Vagina (tissue), 2 donors: ENCODE data around the gene PRAMEF13. TPM values are rescaled to one million over a fixed set of nuclear protein-coding genes. Genes with fewer than 3 reads are reported as not detected.
"Not testable (repeated sequence)": the region's sequence is repeated elsewhere in the genome, so short reads cannot be mapped to it uniquely, and the experiment has no call there.

Experiments
- DNase-seq, 2 donors: peaks; one replicate each; pipeline ENCODE4 v3.0.0-alpha.2; 2017; ENCODE audit errors: extremely low spot score in 2 of 2
- H3K27ac ChIP-seq: fragments of 200-600 bp; sonication (generic); one replicate; pipeline ENCODE4 v1.5.1; 2019
- H3K27me3 ChIP-seq: fragments of 200-600 bp; sonication (generic); one replicate; pipeline ENCODE4 v1.5.1; 2019
- H3K36me3 ChIP-seq, 2 donors: fragments of 200-600 bp; sonication (generic); one replicate each; pipeline ENCODE4 v1.5.1; 2017 to 2019
- H3K4me1 ChIP-seq: fragments of 200-600 bp; sonication (generic); one replicate; pipeline ENCODE4 v1.5.1; 2019
- H3K4me3 ChIP-seq, 2 donors: fragments of 200-600 bp; sonication (generic); 1 replicate in 1 of 2; 2 replicates in 1 of 2; pipeline ENCODE4 v1.5.1; 2016 to 2019
- H3K9me3 ChIP-seq: fragments of 200-600 bp; sonication (generic); one replicate; pipeline ENCODE4 v1.5.1; 2019
- intact Hi-C: fragments of 100-400 bp; cut with DNase I; formaldehyde crosslinking; loops from one replicate; pipeline ENCODE4 v1.15.1; 2023
- total RNA-seq: library from RNA; depleted of rRNA; stranded (reverse); fragments of >200 nt; gene quantifications from one replicate; pipeline ENCODE4 v1.2.3, GENCODE V29; 2016

PRAMEF13 gene, protein sequence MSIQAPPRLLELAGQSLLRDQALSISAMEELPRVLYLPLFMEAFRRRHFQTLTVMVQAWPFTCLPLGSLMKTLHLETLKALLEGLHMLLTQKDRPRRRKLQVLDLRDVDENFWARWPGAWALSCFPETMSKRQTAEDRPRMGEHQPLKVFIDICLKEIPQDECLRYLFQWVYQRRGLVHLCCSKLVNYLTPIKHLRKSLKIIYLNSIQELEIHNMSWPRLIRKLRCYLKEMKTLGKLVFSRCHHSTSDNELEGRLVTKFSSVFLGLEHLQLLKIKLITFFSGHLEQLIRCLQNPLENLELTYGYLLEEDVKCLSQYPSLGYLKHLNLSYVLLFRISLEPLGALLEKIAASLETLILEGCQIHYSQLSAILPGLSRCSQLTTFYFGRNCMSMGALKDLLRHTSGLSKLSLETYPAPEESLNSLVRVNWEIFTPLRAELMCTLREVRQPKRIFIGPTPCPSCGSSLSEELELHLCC
- not detected for total RNA-seq

DNA sequence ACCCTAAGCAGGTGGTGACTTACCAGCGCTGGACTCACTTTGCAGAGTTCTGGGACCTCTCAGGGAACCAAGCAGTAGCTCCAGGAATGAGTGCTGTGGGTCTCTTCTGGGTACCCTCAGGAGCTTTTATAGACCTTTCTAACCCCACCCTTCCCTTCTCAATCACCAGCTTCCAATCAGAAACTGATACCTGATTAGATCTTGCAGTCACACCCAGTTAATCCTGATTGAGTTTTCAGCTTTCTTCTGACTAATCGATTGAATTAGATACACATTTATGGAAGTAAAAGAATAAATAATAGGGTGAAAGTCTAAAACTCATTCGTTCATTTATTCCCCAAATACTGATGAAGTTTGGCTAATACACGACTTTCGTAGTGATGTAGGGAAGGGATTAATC lies at the start of gene PRAMEF13:
Gene PRAMEF13, minus strand, starts transcription at position 101 of the 400 bp plus-strand sequence. CDS start 1,820 bp downstream, outside the sequence.
- H3K4me1 ChIP-seq, DNase-seq, H3K9me3 ChIP-seq, H3K4me3 ChIP-seq, H3K27me3 ChIP-seq, H3K27ac ChIP-seq, intact Hi-C loops, H3K36me3 ChIP-seq: not testable (repeated sequence)

DNA sequence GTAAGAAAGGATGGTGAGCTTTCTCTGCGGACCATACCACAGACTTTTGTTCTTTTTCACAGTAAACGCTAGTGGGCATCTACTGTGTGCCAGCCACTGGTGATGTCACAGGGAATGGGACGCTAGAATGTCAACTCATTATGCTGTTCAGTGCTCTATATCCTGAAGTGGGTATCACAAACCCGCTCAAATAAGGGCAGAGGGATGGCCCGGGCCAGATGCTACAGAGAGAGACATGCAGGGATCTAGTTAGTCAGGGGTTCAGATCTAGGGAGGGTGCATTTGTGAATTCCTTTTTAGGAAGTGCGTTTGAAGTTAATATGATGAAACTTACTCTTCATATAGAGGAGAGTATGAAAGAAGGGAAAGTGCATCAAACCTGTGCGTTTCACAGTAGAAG lies 45.9 kb upstream of the PRAMEF13 start:
- H3K36me3 ChIP-seq, H3K27me3 ChIP-seq, H3K9me3 ChIP-seq, H3K4me3 ChIP-seq, H3K27ac ChIP-seq, H3K4me1 ChIP-seq, intact Hi-C loops, DNase-seq: not testable (repeated sequence)

DNA sequence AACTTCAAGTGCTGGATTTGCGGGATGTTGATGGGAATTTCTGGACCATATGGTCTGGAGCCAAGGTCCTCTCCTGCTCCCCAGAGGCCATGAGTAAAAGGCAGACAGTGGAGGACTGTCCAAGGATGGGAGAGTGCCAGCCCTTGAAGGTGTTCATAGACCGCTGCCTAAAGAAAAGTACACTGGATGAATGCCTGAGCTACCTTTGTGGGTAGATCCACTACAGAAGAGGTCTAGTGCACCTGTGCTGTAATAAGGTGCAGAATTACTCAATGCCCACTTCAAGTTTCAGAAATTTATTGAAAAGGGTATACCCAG lies 45.3 kb upstream of the PRAMEF13 start:
- H3K36me3 ChIP-seq, intact Hi-C loops, DNase-seq, H3K27ac ChIP-seq, H3K4me3 ChIP-seq, H3K27me3 ChIP-seq, H3K4me1 ChIP-seq, H3K9me3 ChIP-seq: not testable (repeated sequence)

DNA sequence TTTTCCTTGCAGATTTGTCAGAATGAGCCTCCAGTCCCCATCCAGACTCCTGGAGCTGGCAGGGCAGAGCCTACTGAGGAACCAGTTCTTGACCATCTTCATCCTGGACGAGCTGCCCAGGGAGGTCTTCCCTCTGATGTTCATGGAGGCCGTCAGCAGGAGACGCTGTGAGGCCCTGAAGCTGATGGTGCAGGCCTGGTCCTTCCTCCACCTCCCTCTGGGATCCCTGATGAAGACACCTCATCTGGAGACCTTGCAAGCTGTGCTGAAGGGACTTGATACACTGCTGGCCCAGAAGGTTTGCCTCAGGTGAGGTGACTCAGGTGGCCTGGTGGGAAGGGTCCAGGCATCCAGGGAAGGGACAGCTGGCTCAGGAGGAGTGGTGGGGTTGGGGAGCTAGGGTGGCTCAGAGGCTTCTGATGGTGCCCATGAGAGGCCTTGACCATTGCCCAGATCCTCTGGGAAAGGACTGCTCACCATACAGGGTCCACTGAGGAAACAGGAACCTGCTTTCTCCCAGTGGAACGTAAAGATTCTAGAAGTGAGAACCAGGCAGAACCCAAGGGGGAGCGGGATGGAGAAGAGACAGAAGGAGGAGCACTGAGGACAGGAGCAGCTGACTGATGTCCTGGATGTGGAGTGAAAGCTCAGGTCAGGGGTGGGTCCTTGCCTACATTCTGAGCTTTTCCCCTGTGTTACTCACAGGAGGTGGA lies 44.8 kb upstream of the PRAMEF13 start:
- H3K27ac ChIP-seq, DNase-seq, intact Hi-C loops, H3K9me3 ChIP-seq, H3K4me3 ChIP-seq, H3K27me3 ChIP-seq, H3K4me1 ChIP-seq, H3K36me3 ChIP-seq: not testable (repeated sequence)

DNA sequence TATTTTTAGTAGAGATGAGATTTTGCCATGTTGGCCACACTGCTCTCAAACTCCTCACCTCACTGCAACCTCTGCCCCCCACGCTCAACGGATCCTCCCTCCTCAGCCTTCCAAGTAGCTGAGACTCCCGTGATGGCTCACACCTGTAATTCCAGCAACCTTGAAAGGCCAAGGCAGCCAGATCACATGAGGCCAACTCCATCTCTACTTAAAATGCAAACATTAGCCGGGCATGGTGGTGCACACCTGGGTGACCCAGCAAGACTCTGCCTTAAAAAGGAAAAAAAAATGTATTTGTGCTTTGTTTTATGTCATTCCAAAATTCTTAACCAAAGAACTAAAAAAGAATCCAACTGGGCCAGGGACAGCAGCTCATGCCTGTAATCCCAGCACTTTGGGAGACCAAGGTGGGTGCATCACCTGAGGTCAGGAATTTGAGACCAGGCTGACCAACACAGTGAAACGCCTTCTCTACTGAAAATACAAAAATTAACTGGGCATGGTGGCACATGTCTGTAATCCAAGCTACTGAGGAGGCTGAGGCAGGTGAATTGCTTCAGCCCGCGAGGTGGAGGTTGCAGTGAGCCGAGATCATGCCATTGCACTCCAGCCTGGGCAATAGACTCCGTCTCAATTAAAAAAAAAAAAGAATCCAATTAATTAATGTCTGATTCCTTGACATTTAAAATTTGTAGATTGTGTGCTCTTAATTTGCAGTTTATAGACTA lies 42.5 kb upstream of the PRAMEF13 start:
- H3K27ac ChIP-seq, H3K9me3 ChIP-seq, intact Hi-C loops, H3K4me3 ChIP-seq, H3K36me3 ChIP-seq, H3K27me3 ChIP-seq, H3K4me1 ChIP-seq, DNase-seq: not testable (repeated sequence)

DNA sequence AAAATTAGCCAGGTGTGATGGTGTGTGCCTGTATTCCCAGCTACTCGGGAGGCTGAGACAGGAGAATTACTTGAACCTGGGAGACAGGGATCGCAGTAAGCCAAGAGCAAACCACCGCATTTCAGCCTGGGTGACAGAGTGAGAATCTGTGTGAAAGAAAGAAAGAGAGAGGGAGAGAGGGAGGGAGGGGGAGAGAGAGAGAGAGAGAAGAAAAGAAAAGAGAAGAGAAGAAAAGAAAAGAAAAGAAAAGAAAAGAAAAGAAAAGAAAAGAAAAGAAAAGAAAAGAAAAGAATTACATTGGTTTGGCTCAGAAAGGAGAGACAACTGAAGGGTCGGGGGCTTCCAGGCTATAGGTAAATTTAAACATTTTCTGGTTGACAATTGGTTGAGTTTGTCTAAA lies 38.4 kb upstream of the PRAMEF13 start:
- DNase-seq, H3K9me3 ChIP-seq, intact Hi-C loops: not testable (repeated sequence)

DNA sequence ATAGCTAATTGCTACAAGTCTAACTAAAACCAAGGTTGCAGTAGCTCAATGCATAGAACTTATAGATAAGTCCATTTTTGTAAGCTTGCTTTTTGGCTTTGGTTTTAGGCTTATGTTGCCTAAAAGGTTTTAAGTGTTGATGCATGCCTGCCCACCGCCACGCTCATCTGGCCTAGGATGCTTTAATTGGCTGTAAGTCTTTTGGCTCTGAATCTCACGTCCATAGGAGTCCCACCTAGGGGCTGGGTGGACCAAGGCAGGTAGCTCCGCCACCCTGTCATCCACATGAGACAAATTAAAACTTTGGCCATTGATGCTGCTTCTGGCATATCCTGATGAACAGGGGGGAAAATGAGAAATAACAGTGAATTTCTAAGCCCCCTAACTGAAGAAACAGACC lies 36.4 kb upstream of the PRAMEF13 start:
- DNase-seq, H3K4me1 ChIP-seq, intact Hi-C loops, H3K27ac ChIP-seq, H3K27me3 ChIP-seq, H3K36me3 ChIP-seq, H3K9me3 ChIP-seq, H3K4me3 ChIP-seq: not testable (repeated sequence)

More for the DNA sequence above, 38.4 kb upstream of the PRAMEF13 start:
- H3K36me3 ChIP-seq, H3K27me3 ChIP-seq, H3K4me3 ChIP-seq, H3K27ac ChIP-seq, H3K4me1 ChIP-seq: not testable (repeated sequence)

DNA sequence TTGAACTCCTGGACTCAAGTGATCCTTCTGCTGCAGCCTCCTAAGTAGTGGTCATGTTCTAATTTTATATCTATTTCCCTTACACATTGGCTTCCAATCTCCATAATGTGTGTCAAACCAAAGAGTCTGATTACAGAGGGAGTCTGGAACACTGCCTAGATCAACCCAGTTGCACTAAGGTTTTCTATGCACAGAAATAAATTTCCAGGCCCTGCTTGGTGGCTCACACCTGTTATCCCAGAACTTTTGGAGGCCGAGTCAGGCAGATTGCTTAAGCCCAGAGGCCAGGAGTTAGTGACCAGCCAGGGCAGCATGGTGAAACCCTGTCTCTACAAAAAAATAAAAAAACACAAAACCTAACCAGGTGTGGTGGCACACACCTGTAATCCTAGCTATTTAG lies 32.8 kb upstream of the PRAMEF13 start:
- H3K9me3 ChIP-seq, H3K4me3 ChIP-seq, DNase-seq, H3K27me3 ChIP-seq, H3K27ac ChIP-seq, H3K36me3 ChIP-seq, H3K4me1 ChIP-seq, intact Hi-C loops: not testable (repeated sequence)

DNA sequence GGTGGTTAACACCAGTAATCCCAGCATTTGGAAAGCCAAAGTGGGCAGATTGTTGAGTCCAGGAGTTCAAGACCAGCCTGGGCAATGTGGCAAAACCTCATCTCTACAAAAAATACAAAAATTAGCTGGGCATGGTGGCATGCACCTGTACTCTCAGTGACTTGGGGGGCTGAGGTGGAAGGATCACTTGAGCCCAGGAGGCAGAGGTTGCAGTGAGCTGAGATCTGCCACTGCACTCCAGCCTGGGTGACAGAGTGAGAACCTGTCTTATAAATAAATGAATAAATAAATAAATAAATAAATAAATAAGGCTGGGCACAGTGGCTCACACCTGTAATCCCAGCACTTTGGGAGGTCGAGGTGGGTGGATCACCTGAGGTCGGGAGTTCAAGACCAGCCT lies 30.8 kb upstream of the PRAMEF13 start:
- DNase-seq, H3K4me1 ChIP-seq: not testable (repeated sequence)

DNA sequence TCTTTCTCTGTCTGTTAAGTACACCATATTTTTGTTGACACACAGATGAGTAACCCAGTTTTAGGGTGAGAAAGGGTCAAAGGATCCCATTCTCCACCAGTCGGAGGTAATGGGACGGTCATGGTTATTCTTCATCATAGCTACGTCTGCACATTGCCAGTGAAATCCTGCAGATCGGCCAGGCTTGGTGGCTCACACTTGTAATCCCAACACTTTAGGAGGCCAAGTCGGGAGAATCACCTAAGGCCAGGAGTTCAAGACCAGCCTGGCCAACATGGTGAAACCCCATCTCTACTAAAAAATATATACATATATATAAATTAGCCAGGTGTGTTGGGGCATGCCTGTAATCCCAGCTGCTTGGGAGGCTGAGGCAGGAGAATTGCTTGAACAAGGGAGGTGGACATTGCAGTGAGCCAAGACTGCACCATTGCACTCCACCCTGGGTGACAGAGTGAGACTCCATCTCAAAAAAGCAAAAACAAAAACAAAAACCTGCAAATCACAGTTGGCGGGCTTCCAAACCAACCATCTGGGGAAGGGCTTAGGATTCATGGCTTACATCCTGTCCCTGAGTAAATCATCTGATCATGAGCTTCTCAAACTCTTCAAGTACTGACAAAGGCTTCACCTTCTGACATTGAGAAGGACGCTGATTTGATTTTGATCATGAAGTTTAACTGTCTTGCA lies 30.0 kb upstream of the PRAMEF13 start:
- H3K27ac ChIP-seq, H3K27me3 ChIP-seq, H3K4me1 ChIP-seq, H3K9me3 ChIP-seq, H3K36me3 ChIP-seq, H3K4me3 ChIP-seq, DNase-seq, intact Hi-C loops: not testable (repeated sequence)

More for the DNA sequence above, 30.8 kb upstream of the PRAMEF13 start:
- H3K36me3 ChIP-seq, H3K27me3 ChIP-seq, H3K27ac ChIP-seq, H3K9me3 ChIP-seq, intact Hi-C loops, H3K4me3 ChIP-seq: not testable (repeated sequence)

DNA sequence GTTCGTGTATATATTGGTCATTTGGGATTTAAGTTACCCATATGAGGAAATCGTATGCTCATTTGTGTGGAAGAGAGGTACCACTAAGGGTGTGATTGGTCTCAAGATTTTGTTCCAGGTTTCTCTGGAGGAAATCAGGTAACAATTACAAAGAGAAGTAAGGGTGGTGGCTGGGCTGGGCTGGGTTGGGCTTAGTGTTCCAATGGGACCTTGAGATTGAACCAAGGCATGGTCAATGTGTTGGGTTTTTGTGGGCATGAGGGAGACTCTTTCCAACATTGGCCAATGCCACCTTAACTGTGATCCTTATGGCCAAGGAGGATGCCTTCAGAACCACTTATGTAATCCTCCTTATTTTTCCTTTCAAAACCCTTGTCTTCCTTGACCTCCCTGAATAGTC lies 29.4 kb upstream of the PRAMEF13 start:
- H3K4me3 ChIP-seq, H3K27me3 ChIP-seq, DNase-seq, H3K36me3 ChIP-seq, H3K27ac ChIP-seq, H3K4me1 ChIP-seq, intact Hi-C loops, H3K9me3 ChIP-seq: not testable (repeated sequence)

DNA sequence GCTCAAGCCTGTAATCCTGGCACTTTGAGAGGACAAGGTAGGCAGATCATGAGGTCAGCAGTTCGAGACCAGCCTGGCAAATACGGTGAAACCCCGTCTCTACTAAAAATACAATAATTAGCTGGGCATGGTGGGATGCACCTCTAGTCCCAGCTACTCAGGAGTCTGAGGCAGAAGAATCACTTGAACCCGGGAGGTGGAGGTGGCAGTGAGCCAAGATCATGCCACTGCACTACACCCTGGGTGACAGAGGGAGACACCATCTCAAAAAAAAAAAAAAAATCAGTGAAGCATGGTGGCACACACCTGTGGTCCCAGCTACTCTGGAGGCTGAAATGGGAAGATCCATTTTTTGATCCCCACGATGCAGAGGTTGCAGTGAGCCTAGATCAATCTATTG lies 28.9 kb upstream of the PRAMEF13 start:
- intact Hi-C loops, H3K27ac ChIP-seq, H3K4me3 ChIP-seq, H3K36me3 ChIP-seq, H3K27me3 ChIP-seq, DNase-seq, H3K9me3 ChIP-seq, H3K4me1 ChIP-seq: not testable (repeated sequence)
